GM12872 (cell line): Measurements from ENCODE around the gene MAST1.

Experiments used
- TF ChIP-seq, protein P1 (sequence below): IDR thresholded peaks from 3 replicates; pipeline ENCODE4 v1.5.1; 2011; ENCODE audit warnings: low read depth, mild to moderate bottlenecking, low read length, moderate library complexity; ENCODE audit not compliant: insufficient read depth

The MAST1 gene

GRCh38 chr19:12913851-12914690 is 75.8 kb downstream of the MAST1 start:
- TF ChIP-seq, protein P1, sequence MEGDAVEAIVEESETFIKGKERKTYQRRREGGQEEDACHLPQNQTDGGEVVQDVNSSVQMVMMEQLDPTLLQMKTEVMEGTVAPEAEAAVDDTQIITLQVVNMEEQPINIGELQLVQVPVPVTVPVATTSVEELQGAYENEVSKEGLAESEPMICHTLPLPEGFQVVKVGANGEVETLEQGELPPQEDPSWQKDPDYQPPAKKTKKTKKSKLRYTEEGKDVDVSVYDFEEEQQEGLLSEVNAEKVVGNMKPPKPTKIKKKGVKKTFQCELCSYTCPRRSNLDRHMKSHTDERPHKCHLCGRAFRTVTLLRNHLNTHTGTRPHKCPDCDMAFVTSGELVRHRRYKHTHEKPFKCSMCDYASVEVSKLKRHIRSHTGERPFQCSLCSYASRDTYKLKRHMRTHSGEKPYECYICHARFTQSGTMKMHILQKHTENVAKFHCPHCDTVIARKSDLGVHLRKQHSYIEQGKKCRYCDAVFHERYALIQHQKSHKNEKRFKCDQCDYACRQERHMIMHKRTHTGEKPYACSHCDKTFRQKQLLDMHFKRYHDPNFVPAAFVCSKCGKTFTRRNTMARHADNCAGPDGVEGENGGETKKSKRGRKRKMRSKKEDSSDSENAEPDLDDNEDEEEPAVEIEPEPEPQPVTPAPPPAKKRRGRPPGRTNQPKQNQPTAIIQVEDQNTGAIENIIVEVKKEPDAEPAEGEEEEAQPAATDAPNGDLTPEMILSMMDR: no peak

DNA sequence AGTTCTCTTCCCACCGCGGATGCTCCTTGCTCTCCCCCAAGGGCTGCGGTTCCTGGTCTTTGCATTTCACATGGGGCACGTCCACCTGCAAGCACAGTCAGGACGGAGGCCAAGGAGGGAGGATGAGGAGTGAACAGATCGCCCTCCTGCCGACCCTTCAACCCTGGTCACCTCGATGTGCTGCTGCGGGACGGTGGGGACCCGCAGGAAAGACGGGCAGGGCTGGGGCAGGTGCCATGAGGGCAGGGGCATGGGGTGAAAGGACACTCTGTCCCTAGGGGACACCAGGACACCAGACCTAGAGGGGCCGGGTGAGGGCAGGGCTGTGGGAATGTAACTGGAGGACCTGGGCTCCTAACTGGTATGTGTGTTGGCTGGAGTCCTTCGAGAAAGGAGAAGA is 79.9 kb downstream of the MAST1 start:
- TF ChIP-seq, protein P1: no peak

DNA sequence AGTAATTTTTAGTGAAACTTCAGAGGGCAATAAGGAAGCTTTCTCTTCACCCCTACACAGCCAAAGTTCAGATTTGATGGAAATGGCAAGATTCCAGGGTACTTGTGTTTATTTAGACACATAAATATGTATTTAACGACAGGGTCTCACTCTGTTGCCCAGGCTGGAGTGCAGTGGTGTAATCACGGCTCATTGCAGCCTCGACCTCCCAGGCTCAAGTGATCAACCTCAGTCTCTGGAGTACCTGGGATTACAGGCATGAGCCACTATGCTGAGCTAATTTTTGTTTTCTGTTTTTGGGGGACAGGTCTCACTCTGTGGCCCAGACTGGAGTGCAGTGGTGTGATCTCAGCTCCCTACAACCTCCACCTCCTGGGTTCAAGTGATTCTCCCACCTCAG is 82.7 kb downstream of the MAST1 start:
- TF ChIP-seq, protein P1: no peak

GRCh38 chr19:12922959-12923358 is 84.6 kb downstream of the MAST1 start:
- TF ChIP-seq, protein P1: no peak
